ENCODE data around the gene C2CD4B. TPM values are rescaled to one million over a fixed set of nuclear protein-coding genes. Genes with fewer than 3 reads are reported as not detected.

The C2CD4B gene
- total RNA-seq, 1 experiment from 2014 or later, result 1.3 TPM

- H3K9me3 Mint-ChIP-seq, result peaks cover 6% of the 10 kb centered on the region
- CTCF ChIA-PET, result no interaction called here
- no peaks in the 10 kb centered on the region for H3K36me3 Mint-ChIP-seq
- DNase-seq (ENCODE audit: low spot score) (no peak), ATAC-seq (no peak)
- H3K27ac Mint-ChIP-seq, result no peak overlapping the region
- H3K27me3 Mint-ChIP-seq (ENCODE audit: low read depth), result no peaks in the 10 kb centered on the region
- POLR2A ChIA-PET, result no interaction called here
- H3K4me1 Mint-ChIP-seq, result peaks cover 29% of the 10 kb centered on the region
- no peak overlapping the region for H3K4me3 Mint-ChIP-seq
- TF ChIP-seq TCF7 (CRISPR knock-in tag; IDR thresholded peaks at IDR 0.05; ENCODE audit: low read depth) (no peak), ZNF671 (CRISPR knock-in tag; IDR thresholded peaks at IDR 0.05) (no peak), JAZF1 (CRISPR knock-in tag; IDR thresholded peaks at IDR 0.05) (no peak)
- TF ChIP-seq, protein P1, sequence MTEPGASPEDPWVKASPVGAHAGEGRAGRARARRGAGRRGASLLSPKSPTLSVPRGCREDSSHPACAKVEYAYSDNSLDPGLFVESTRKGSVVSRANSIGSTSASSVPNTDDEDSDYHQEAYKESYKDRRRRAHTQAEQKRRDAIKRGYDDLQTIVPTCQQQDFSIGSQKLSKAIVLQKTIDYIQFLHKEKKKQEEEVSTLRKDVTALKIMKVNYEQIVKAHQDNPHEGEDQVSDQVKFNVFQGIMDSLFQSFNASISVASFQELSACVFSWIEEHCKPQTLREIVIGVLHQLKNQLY (CRISPR knock-in tag; IDR thresholded peaks at IDR 0.05), result no peak
Observed at GRCh38 chr15:62121273-62122015, 43.6 kb downstream of the C2CD4B start.

GRCh38 chr15:62120776-62121175, 44.3 kb downstream of the C2CD4B start:
- no peak overlapping the region for H3K27ac Mint-ChIP-seq
- H3K27me3 Mint-ChIP-seq (ENCODE audit: low read depth), result no peaks in the 10 kb centered on the region
- POLR2A ChIA-PET, result interaction anchor here (0.5 kb wide), 1 partner anchor 1898 kb away, joined by 3 read pairs; no protein-coding TSS in a partner anchor
- H3K4me3 Mint-ChIP-seq, result no peak overlapping the region
- H3K4me1 Mint-ChIP-seq, result peaks cover 29% of the 10 kb centered on the region
- DNase-seq (ENCODE audit: low spot score) (no peak), ATAC-seq (no peak)
- H3K9me3 Mint-ChIP-seq, result no peaks in the 10 kb centered on the region; the same call in 1 of the 2 replicates
- no peaks in the 10 kb centered on the region for H3K36me3 Mint-ChIP-seq
- no peak for TF ChIP-seq MXD4 (CRISPR knock-in tag; IDR thresholded peaks at IDR 0.05; ENCODE audit: borderline replicate concordance)
- TF ChIP-seq ZNF232 (CRISPR knock-in tag; IDR thresholded peaks at IDR 0.05), result no peak
- TF ChIP-seq, protein P2, sequence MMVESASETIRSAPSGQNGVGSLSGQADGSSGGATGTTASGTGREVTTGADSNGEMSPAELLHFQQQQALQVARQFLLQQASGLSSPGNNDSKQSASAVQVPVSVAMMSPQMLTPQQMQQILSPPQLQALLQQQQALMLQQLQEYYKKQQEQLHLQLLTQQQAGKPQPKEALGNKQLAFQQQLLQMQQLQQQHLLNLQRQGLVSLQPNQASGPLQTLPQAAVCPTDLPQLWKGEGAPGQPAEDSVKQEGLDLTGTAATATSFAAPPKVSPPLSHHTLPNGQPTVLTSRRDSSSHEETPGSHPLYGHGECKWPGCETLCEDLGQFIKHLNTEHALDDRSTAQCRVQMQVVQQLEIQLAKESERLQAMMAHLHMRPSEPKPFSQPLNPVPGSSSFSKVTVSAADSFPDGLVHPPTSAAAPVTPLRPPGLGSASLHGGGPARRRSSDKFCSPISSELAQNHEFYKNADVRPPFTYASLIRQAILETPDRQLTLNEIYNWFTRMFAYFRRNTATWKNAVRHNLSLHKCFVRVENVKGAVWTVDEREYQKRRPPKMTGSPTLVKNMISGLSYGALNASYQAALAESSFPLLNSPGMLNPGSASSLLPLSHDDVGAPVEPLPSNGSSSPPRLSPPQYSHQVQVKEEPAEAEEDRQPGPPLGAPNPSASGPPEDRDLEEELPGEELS (CRISPR knock-in tag; IDR thresholded peaks at IDR 0.05), result no peak
- TF ChIP-seq TEAD4 (CRISPR knock-in tag; IDR thresholded peaks at IDR 0.05), result no peak
- no peak for TF ChIP-seq STAT6 (CRISPR knock-in tag; conservative IDR thresholded peaks at IDR 0.05; ENCODE audit: low read depth)
- TF ChIP-seq GRHL2 (CRISPR knock-in tag; IDR thresholded peaks at IDR 0.05; ENCODE audit: insufficient replicate concordance, severe bottlenecking), result no peak
- no peak for TF ChIP-seq TEAD1 (CRISPR knock-in tag; IDR thresholded peaks at IDR 0.05)
- TF ChIP-seq, protein P3, sequence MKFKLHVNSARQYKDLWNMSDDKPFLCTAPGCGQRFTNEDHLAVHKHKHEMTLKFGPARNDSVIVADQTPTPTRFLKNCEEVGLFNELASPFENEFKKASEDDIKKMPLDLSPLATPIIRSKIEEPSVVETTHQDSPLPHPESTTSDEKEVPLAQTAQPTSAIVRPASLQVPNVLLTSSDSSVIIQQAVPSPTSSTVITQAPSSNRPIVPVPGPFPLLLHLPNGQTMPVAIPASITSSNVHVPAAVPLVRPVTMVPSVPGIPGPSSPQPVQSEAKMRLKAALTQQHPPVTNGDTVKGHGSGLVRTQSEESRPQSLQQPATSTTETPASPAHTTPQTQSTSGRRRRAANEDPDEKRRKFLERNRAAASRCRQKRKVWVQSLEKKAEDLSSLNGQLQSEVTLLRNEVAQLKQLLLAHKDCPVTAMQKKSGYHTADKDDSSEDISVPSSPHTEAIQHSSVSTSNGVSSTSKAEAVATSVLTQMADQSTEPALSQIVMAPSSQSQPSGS (CRISPR knock-in tag; IDR thresholded peaks at IDR 0.05; ENCODE audit: borderline replicate concordance, low read depth), result no peak
- TF ChIP-seq, protein P4, sequence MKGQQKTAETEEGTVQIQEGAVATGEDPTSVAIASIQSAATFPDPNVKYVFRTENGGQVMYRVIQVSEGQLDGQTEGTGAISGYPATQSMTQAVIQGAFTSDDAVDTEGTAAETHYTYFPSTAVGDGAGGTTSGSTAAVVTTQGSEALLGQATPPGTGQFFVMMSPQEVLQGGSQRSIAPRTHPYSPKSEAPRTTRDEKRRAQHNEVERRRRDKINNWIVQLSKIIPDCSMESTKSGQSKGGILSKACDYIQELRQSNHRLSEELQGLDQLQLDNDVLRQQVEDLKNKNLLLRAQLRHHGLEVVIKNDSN (CRISPR knock-in tag; IDR thresholded peaks at IDR 0.05), result no peak
- no peak for TF ChIP-seq PRDM15 (CRISPR knock-in tag; IDR thresholded peaks at IDR 0.05)
- no peak for TF ChIP-seq HMGA2 (CRISPR knock-in tag; IDR thresholded peaks at IDR 0.05)
- TF ChIP-seq NFYB (CRISPR knock-in tag; conservative IDR thresholded peaks at IDR 0.05; ENCODE audit: low read depth), result no peak
- TF ChIP-seq EMX1 (CRISPR knock-in tag; IDR thresholded peaks at IDR 0.05), result no peak
- TF ChIP-seq, protein P1 (CRISPR knock-in tag; IDR thresholded peaks at IDR 0.05), result no peak
- TF ChIP-seq, protein P5, sequence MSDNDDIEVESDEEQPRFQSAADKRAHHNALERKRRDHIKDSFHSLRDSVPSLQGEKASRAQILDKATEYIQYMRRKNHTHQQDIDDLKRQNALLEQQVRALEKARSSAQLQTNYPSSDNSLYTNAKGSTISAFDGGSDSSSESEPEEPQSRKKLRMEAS (CRISPR knock-in tag; IDR thresholded peaks at IDR 0.05), result no peak
- no peak for TF ChIP-seq OVOL2 (CRISPR knock-in tag; IDR thresholded peaks at IDR 0.05; ENCODE audit: borderline replicate concordance)
- TF ChIP-seq GABPB1 (CRISPR knock-in tag; IDR thresholded peaks at IDR 0.05), result no peak
- TF ChIP-seq TP53 (CRISPR knock-in tag; IDR thresholded peaks at IDR 0.05), result no peak
- TF ChIP-seq SOX15 (CRISPR knock-in tag; IDR thresholded peaks at IDR 0.05), result no peak
- CTCF ChIA-PET, result no interaction called here

All from WTC11 (cell line).